K562 (cell line): ENCODE data around the gene DENND6A.

Experiments used
- KDM2B ChIP-seq: fragments of 250-450 bp; sonication (Bioruptor Pico); IDR thresholded peaks from 2 replicates; pipeline ENCODE4 v1.8.0; 2021; ENCODE audit warnings: mild to moderate bottlenecking, moderate library complexity
- MXI1 ChIP-seq: IDR thresholded peaks from 2 replicates; pipeline ENCODE4 v1.6.1; 2011; ENCODE audit warnings: low read depth, mild to moderate bottlenecking, improper control_type of control experiment, low read length
- NR2F6 ChIP-seq: fragments of 450-650 bp; formaldehyde crosslinking; IDR thresholded peaks from 2 replicates; pipeline ENCODE4 v1.4.0; 2020; ENCODE audit warnings: mild to moderate bottlenecking
- PHF8 ChIP-seq: fragments of 200-600 bp; sonication (generic); IDR thresholded peaks from 2 replicates; pipeline ENCODE4 v1.6.1; 2012; ENCODE audit warnings: mixed run types, mild to moderate bottlenecking, inconsistent platforms, low read length, moderate library complexity, borderline replicate concordance
- PML ChIP-seq: IDR thresholded peaks from 2 replicates; pipeline ENCODE4 v1.6.1; 2012; ENCODE audit warnings: low read length, inconsistent platforms
- ZNF274 ChIP-seq: IDR thresholded peaks from 2 replicates; pipeline ENCODE4 v1.6.1; 2011; ENCODE audit warnings: low read depth, mild to moderate bottlenecking, low read length, moderate library complexity, borderline replicate concordance
- ZNF778 ChIP-seq: fragments of 450-650 bp; formaldehyde crosslinking; IDR thresholded peaks from 2 replicates; pipeline ENCODE4 v1.4.0; 2020; ENCODE audit warnings: mild to moderate bottlenecking, moderate library complexity
- TF ChIP-seq, protein P1 (sequence below): sonication (generic); formaldehyde crosslinking; IDR thresholded peaks from 2 replicates; pipeline ENCODE4 v1.4.0; 2020; ENCODE audit warnings: mild to moderate bottlenecking, missing genetic modification reagents

DNA sequence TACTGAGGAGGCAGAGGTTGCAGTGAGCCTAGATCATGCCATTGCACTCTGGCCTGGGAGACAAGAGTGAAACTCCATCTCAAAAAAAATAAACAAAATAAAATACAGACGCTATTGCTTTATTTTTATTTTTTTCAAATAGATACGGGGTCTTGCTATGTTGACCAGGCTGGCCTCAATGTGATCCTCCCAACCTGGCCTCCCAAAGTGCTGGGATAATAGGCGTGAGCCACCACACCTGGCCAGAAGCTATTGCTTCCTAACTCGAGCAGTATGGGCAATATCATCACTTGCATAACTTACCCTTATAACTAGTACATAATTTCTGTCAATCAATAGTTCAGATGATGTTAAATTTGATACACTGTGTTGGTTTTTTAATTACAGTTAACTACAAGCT is 98.7 kb downstream of the DENND6A start:
- TF ChIP-seq ZNF778 (CRISPR knock-in tag) (no peak), NR2F6 (no peak), MXI1 (no peak), ZNF274 (no peak), KDM2B (CRISPR knock-in tag) (no peak), PML (no peak), PHF8 (no peak)
- TF ChIP-seq, protein P1, sequence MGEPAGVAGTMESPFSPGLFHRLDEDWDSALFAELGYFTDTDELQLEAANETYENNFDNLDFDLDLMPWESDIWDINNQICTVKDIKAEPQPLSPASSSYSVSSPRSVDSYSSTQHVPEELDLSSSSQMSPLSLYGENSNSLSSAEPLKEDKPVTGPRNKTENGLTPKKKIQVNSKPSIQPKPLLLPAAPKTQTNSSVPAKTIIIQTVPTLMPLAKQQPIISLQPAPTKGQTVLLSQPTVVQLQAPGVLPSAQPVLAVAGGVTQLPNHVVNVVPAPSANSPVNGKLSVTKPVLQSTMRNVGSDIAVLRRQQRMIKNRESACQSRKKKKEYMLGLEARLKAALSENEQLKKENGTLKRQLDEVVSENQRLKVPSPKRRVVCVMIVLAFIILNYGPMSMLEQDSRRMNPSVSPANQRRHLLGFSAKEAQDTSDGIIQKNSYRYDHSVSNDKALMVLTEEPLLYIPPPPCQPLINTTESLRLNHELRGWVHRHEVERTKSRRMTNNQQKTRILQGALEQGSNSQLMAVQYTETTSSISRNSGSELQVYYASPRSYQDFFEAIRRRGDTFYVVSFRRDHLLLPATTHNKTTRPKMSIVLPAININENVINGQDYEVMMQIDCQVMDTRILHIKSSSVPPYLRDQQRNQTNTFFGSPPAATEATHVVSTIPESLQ: no peak
